Endothelial cell of umbilical vein (primary cell): ENCODE results near the gene PRKAR2B. TPM values are rescaled to one million over a fixed set of nuclear protein-coding genes. Genes with fewer than 3 reads are reported as not detected.

Experiments
- BruUV-seq: library from RNA; stranded (reverse); fragments of 400-500 nt; replicated peaks from 2 replicates; lab custom pipeline; 2021; lab: Mats Ljungman, UMichigan
- CTCF ChIA-PET: fragments of 300-600, 350-600 bp; sonication (Branson Sonifier 250); formaldehyde crosslinking; loops from one replicate; lab custom pipeline; 2021; ENCODE audit warnings: antibody characterized with exemption, inconsistent platforms; lab: Charles Lee
- POLR2A ChIA-PET: fragments of 300-600, 350-600 bp; sonication (Branson Sonifier 250); formaldehyde crosslinking; loops from one replicate; lab custom pipeline; 2021; ENCODE audit warnings: antibody characterized with exemption, inconsistent platforms; lab: Charles Lee
- DNase-seq: peaks from one replicate; pipeline ENCODE4 v3.0.0-alpha.2; 2011; ENCODE audit warnings: low read depth, low spot score
- FAIRE-seq: peaks from 2 replicates; lab custom pipeline; 2011; peaks lifted over from hg19 to GRCh38; lab: Jason Lieb, UNC
- H2AFZ ChIP-seq: 2 replicates; pipeline ENCODE4 v1.6.0; 2012; ENCODE audit warnings: low read depth, low read length, control low read depth, inconsistent platforms
- H3K27ac ChIP-seq: 2 replicates; pipeline ENCODE4 v1.5.1; 2011; ENCODE audit warnings: low read depth, mild to moderate bottlenecking, control low read depth, low read length, moderate library complexity; ENCODE audit not compliant: insufficient read depth
- H3K27me3 ChIP-seq, 2 experiments: 2 replicates each; pipeline versions ENCODE4 v1.6.0 to v1.6.1; 2011; ENCODE audit warnings: low read length in 2 of 2, mixed read lengths in 1 of 2; ENCODE audit not compliant: control insufficient read depth in 2 of 2, insufficient read depth in 2 of 2
- H3K36me3 ChIP-seq, 2 experiments: 2 replicates in 1 of 2; 3 replicates in 1 of 2; pipeline ENCODE4 v1.5.1; 2011; ENCODE audit warnings: low read length in 2 of 2, mild to moderate bottlenecking in 1 of 2, moderate library complexity in 1 of 2; ENCODE audit not compliant: control insufficient read depth in 2 of 2, insufficient read depth in 2 of 2; ENCODE audit errors: extremely low read depth in 1 of 2
- H3K4me1 ChIP-seq: 3 replicates; pipeline ENCODE4 v1.5.1; 2011; ENCODE audit warnings: mild to moderate bottlenecking, low read length; ENCODE audit not compliant: control insufficient read depth, insufficient read depth; ENCODE audit errors: extremely low read depth
- H3K4me2 ChIP-seq: 2 replicates; pipeline ENCODE4 v1.6.1; 2011; ENCODE audit warnings: low read length, control low read depth, mixed read lengths; ENCODE audit not compliant: insufficient read depth
- H3K4me3 ChIP-seq, 3 experiments: fragments of 200-600 bp in 1 of 3; sonication (generic), shearing (Covaris generic) in 1 of 3; replicated peaks in 1 of 3; 2 replicates each; pipeline ENCODE4 v1.5.1; 2011 to 2016; ENCODE audit warnings: control low read depth in 3 of 3, low read length in 3 of 3, mild to moderate bottlenecking in 2 of 3, inconsistent platforms in 1 of 3, low read depth in 1 of 3, moderate library complexity in 1 of 3; ENCODE audit not compliant: insufficient read depth in 1 of 3
- H3K79me2 ChIP-seq: 2 replicates; pipeline ENCODE4 v1.6.0; 2012; ENCODE audit warnings: low read length, inconsistent platforms; ENCODE audit not compliant: control insufficient read depth, insufficient read depth
- H3K9ac ChIP-seq: replicated peaks from 2 replicates; pipeline ENCODE3; 2011; ENCODE audit warnings: low read length, control low read depth; ENCODE audit not compliant: insufficient read depth; ENCODE audit errors: extremely low read depth
- H3K9me1 ChIP-seq: replicated peaks from 3 replicates; pipeline ENCODE4 v1.6.0; 2011; ENCODE audit warnings: mild to moderate bottlenecking, low read length; ENCODE audit not compliant: control insufficient read depth, insufficient read depth; ENCODE audit errors: extremely low read depth
- H3K9me3 ChIP-seq: replicated peaks from 2 replicates; pipeline ENCODE4 v1.5.1; 2012; ENCODE audit warnings: low read length, inconsistent platforms; ENCODE audit not compliant: control insufficient read depth, insufficient read depth
- H4K20me1 ChIP-seq: replicated peaks from 2 replicates; pipeline ENCODE3; 2011; ENCODE audit warnings: mild to moderate bottlenecking, low read length; ENCODE audit not compliant: control insufficient read depth, insufficient read depth; ENCODE audit errors: extremely low read depth
- EZH2 ChIP-seq: IDR thresholded peaks from 2 replicates; pipeline ENCODE4 v1.6.1; 2012; ENCODE audit warnings: borderline replicate concordance, low read depth, mild to moderate bottlenecking, moderate library complexity, low read length, inconsistent platforms; ENCODE audit not compliant: severe bottlenecking
- FOS ChIP-seq: IDR thresholded peaks from 2 replicates; pipeline ENCODE4 v1.6.1; 2011; ENCODE audit warnings: mild to moderate bottlenecking, low read length, moderate library complexity, borderline replicate concordance; ENCODE audit not compliant: insufficient read depth
- GATA2 ChIP-seq: IDR thresholded peaks from 2 replicates; pipeline ENCODE4 v1.7.0; 2011; ENCODE audit warnings: low read depth, mild to moderate bottlenecking, moderate library complexity, mixed read lengths, low read length; ENCODE audit not compliant: insufficient read length, insufficient read depth
- JUN ChIP-seq: IDR thresholded peaks from 2 replicates; pipeline ENCODE4 v1.6.1; 2011; ENCODE audit warnings: borderline replicate concordance, low read depth; ENCODE audit not compliant: insufficient read length, insufficient read depth
- MYC ChIP-seq: IDR thresholded peaks from one replicate; pipeline ENCODE4 v1.6.1; 2011; ENCODE audit warnings: mild to moderate bottlenecking, low read depth, low read length
- POLR2A ChIP-seq: IDR thresholded peaks from 2 replicates; pipeline ENCODE4 v1.6.1; 2012; ENCODE audit warnings: low read depth, mild to moderate bottlenecking, control low read depth, low read length
- POLR2AphosphoS5 ChIP-seq: IDR thresholded peaks from 2 replicates; pipeline ENCODE4 v1.6.1; 2012; ENCODE audit warnings: low read depth, mild to moderate bottlenecking, control low read depth, low read length, moderate library complexity; ENCODE audit not compliant: insufficient read depth
- dilution Hi-C: fragments of 300-500 bp; cut with MboI; formaldehyde crosslinking; loops from one replicate; pipeline ENCODE4 v1.15.0; 2019; ENCODE audit warnings: low sequenced_read_pairs; ENCODE audit not compliant: extremely low pct_ligation_motif_present
- intact Hi-C: fragments of 100-400 bp; cut with micrococcal nuclease; formaldehyde crosslinking; loops from one replicate; pipeline ENCODE4 v1.10.0; 2022
- polyA plus RNA-seq, 4 experiments: library from polyadenylated mRNA; depleted of rRNA in 3 of 4; stranded (reverse) in 3 of 4; unstranded in 1 of 4; fragments of >200 nt; gene quantifications; 2 replicates each; pipeline versions ENCODE4 v1.2.1 to v1.2.3, GENCODE V29; 2011 to 2012; ENCODE audit warnings: missing spikeins in 1 of 4
- total RNA-seq: library from RNA; stranded (reverse); gene quantifications from 2 replicates; pipeline ENCODE4 v1.2.3, GENCODE V29; 2021
- TF ChIP-seq, protein P1 (sequence below), 2 donors: IDR thresholded peaks; 1 replicate in 1 of 2; 2 replicates in 1 of 2; pipeline ENCODE4 v1.5.1; 2011; ENCODE audit warnings: low read length in 2 of 2, mild to moderate bottlenecking in 2 of 2, moderate library complexity in 2 of 2, control low read depth in 1 of 2, inconsistent platforms in 1 of 2, low read depth in 1 of 2; ENCODE audit not compliant: insufficient read depth in 1 of 2; ENCODE audit errors: extremely low read depth in 1 of 2
- TF ChIP-seq, protein P2 (sequence below): IDR thresholded peaks from 2 replicates; pipeline ENCODE4 v1.6.1; 2011; ENCODE audit not compliant: insufficient read depth, insufficient read length

PRKAR2B gene
- total and polyA plus RNA-seq, 2 donors (not counting 3 experiments of a cell fraction or from before 2014, with no cell fraction given): 10.7 to 39.8 TPM

DNA sequence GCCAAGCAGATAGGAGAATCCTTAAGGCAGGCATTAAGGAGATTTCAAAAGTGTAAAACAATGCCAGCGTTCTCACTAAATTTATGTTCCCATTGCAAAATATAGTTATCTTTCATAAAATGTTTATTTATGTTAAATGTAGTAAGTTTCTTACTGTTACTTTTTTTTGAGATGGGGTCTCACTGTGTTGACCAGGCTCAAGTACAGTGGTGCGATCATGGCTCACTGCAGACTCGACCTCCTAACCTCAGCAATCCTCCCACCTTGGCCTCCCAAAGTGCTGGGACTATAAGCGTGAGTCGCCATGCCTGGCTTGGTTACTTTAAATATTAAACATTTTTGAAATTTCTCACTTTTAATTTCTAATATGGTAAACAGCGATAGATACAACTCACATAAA is 31.8 kb upstream of the PRKAR2B start:
- no peak overlapping the region for H3K4me3 ChIP-seq
- CTCF ChIA-PET: no interaction called here
- no peak overlapping the region for H3K4me2 ChIP-seq
- POLR2A ChIA-PET: no interaction called here
- no peaks in the 10 kb centered on the region for H4K20me1 ChIP-seq
- no peaks in the 10 kb centered on the region for H3K9me1 ChIP-seq
- no TSS peak for BruUV-seq
- DNase-seq (no peak), FAIRE-seq (no peak)
- intact Hi-C loops (no loop called here), dilution Hi-C loops (no loop called here)
- H3K9ac ChIP-seq: no peak overlapping the region
- no peak overlapping the region for H3K27ac ChIP-seq
- H3K27me3 ChIP-seq: peaks cover 1 to 2% of the 10 kb centered on the region in 2 experiments
- no peaks in the 10 kb centered on the region for H3K9me3 ChIP-seq
- TF ChIP-seq MYC (no peak), FOS (no peak), JUN (no peak), EZH2 (no peak), POLR2A (no peak), POLR2AphosphoS5 (no peak), GATA2 (no peak)
- TF ChIP-seq, protein P1, sequence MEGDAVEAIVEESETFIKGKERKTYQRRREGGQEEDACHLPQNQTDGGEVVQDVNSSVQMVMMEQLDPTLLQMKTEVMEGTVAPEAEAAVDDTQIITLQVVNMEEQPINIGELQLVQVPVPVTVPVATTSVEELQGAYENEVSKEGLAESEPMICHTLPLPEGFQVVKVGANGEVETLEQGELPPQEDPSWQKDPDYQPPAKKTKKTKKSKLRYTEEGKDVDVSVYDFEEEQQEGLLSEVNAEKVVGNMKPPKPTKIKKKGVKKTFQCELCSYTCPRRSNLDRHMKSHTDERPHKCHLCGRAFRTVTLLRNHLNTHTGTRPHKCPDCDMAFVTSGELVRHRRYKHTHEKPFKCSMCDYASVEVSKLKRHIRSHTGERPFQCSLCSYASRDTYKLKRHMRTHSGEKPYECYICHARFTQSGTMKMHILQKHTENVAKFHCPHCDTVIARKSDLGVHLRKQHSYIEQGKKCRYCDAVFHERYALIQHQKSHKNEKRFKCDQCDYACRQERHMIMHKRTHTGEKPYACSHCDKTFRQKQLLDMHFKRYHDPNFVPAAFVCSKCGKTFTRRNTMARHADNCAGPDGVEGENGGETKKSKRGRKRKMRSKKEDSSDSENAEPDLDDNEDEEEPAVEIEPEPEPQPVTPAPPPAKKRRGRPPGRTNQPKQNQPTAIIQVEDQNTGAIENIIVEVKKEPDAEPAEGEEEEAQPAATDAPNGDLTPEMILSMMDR (IDR thresholded peaks at IDR 0.05; ENCODE audit: extremely low read depth in 1 of 2, insufficient read depth in 1 of 2, low read depth in 1 of 2, low read length in 2 of 2): no peak
- TF ChIP-seq, protein P2, sequence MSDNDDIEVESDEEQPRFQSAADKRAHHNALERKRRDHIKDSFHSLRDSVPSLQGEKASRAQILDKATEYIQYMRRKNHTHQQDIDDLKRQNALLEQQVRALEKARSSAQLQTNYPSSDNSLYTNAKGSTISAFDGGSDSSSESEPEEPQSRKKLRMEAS: no peak
- no peaks in the 10 kb centered on the region for H3K79me2 ChIP-seq
- H3K36me3 ChIP-seq: no peaks in the 10 kb centered on the region
- no peak overlapping the region for H2AFZ ChIP-seq
- H3K4me1 ChIP-seq: peaks cover 5% of the 10 kb centered on the region
